SKM-1 (cell line): ENCODE measurements around the gene CPA5.

Source experiments
- DNase-seq: peaks from one replicate; lab custom pipeline; 2025; ENCODE audit not compliant: unreplicated experiment; lab: John Stamatoyannopoulos, UW

CPA5 gene

GRCh38 chr7:130356876-130357611 lies 12.4 kb downstream of the CPA5 start:
- no peak for DNase-seq

- DNase-seq, result no peak
These were observed 13.9 kb downstream of the CPA5 start for GRCh38 chr7:130358471-130358870.

- DNase-seq, result no peak
These were observed 14.8 kb downstream of the CPA5 start for GRCh38 chr7:130359276-130359857.

GRCh38 chr7:130360518-130360917 lies 15.9 kb downstream of the CPA5 start:
- no peak for DNase-seq

GRCh38 chr7:130361681-130362080 lies 17.1 kb downstream of the CPA5 start:
- DNase-seq, result no peak

GRCh38 chr7:130362251-130362816 lies 17.7 kb downstream of the CPA5 start:
- no peak for DNase-seq

- no peak for DNase-seq
These were observed 18.6 kb downstream of the CPA5 start for GRCh38 chr7:130363026-130363847.

GRCh38 chr7:130364451-130364850 lies 19.8 kb downstream of the CPA5 start:
- no peak for DNase-seq

- no peak for DNase-seq
These were observed 20.5 kb downstream of the CPA5 start for GRCh38 chr7:130365088-130365487.

GRCh38 chr7:130365511-130366441 lies 21.2 kb downstream of the CPA5 start:
- no peak for DNase-seq

- no peak for DNase-seq
These were observed 21.9 kb downstream of the CPA5 start for GRCh38 chr7:130366564-130366963.

GRCh38 chr7:130367088-130367755 lies 22.6 kb downstream of the CPA5 start:
- DNase-seq, result no peak

GRCh38 chr7:130367836-130368746 lies 23.5 kb downstream of the CPA5 start:
- DNase-seq, result no peak

- peak; percentile 48 for DNase-seq
These were observed 24.6 kb downstream of the CPA5 start for GRCh38 chr7:130369110-130369711.

GRCh38 chr7:130369831-130370550 lies 25.4 kb downstream of the CPA5 start:
- no peak for DNase-seq

- no peak for DNase-seq
These were observed 26.4 kb downstream of the CPA5 start for GRCh38 chr7:130371046-130371445.

- DNase-seq, result no peak
These were observed 28.0 kb downstream of the CPA5 start for GRCh38 chr7:130372402-130373165.
